Keratinocyte (primary cell): ENCODE measurements around the gene RAB3IL1. TPM values are rescaled to one million over a fixed set of nuclear protein-coding genes. Genes with fewer than 3 reads are reported as not detected.

Experiments
- DNase-seq: peaks from one replicate; pipeline ENCODE4 v3.0.0-alpha.2; 2011; ENCODE audit warnings: low read depth, missing footprints, low spot score
- FAIRE-seq: peaks from 2 replicates; lab custom pipeline; 2011; peaks lifted over from hg19 to GRCh38; lab: Jason Lieb, UNC
- H2AFZ ChIP-seq: 2 replicates; pipeline ENCODE4 v1.6.0; 2012; ENCODE audit warnings: low read length, control low read depth, inconsistent platforms; ENCODE audit not compliant: control insufficient read depth
- H3K27ac ChIP-seq: 2 replicates; pipeline ENCODE4 v1.5.1; 2011; ENCODE audit warnings: low read length; ENCODE audit not compliant: control insufficient read depth, insufficient read depth
- H3K27me3 ChIP-seq: 3 replicates; pipeline ENCODE4 v1.6.0; 2011; ENCODE audit warnings: low read length; ENCODE audit not compliant: control insufficient read depth, insufficient read depth; ENCODE audit errors: extremely low read depth
- H3K36me3 ChIP-seq, 2 experiments: 2 replicates in 1 of 2; 3 replicates in 1 of 2; pipeline ENCODE4 v1.5.1; 2011; ENCODE audit warnings: low read length in 2 of 2, mild to moderate bottlenecking in 1 of 2; ENCODE audit not compliant: control insufficient read depth in 2 of 2, insufficient read depth in 2 of 2; ENCODE audit errors: extremely low read depth in 1 of 2
- H3K4me1 ChIP-seq: 3 replicates; pipeline ENCODE4 v1.5.1; 2011; ENCODE audit warnings: low read length; ENCODE audit not compliant: control insufficient read depth, insufficient read depth; ENCODE audit errors: extremely low read depth
- H3K4me2 ChIP-seq: 3 replicates; pipeline ENCODE4 v1.6.0; 2011; ENCODE audit warnings: low read depth, low read length; ENCODE audit not compliant: control insufficient read depth, insufficient read depth; ENCODE audit errors: extremely low read depth
- H3K4me3 ChIP-seq, 3 experiments: fragments of 200-600 bp in 1 of 3; sonication (generic) in 1 of 3; 2 replicates in 2 of 3; 3 replicates in 1 of 3; pipeline ENCODE4 v1.5.1; 2011 to 2016; ENCODE audit warnings: low read length in 3 of 3, mild to moderate bottlenecking in 3 of 3, control low read depth in 2 of 3, inconsistent platforms in 1 of 3, low read depth in 1 of 3, mixed read lengths in 1 of 3, mixed run types in 1 of 3, moderate library complexity in 1 of 3; ENCODE audit not compliant: control insufficient read depth in 2 of 3, insufficient read depth in 2 of 3; ENCODE audit errors: extremely low read depth in 1 of 3
- H3K79me2 ChIP-seq: 2 replicates; pipeline ENCODE4 v1.6.0; 2012; ENCODE audit warnings: low read length; ENCODE audit not compliant: control insufficient read depth, insufficient read depth
- H3K9ac ChIP-seq: 3 replicates; pipeline ENCODE4 v1.6.0; 2011; ENCODE audit warnings: low read length; ENCODE audit not compliant: control insufficient read depth, insufficient read depth; ENCODE audit errors: extremely low read depth
- H3K9me1 ChIP-seq: 3 replicates; pipeline ENCODE4 v1.6.0; 2011; ENCODE audit warnings: low read length; ENCODE audit not compliant: control insufficient read depth, insufficient read depth; ENCODE audit errors: extremely low read depth
- H3K9me3 ChIP-seq: 2 replicates; pipeline ENCODE4 v1.5.1; 2012; ENCODE audit warnings: low read depth, low read length; ENCODE audit not compliant: control insufficient read depth
- H4K20me1 ChIP-seq: 3 replicates; pipeline ENCODE4 v1.6.0; 2011; ENCODE audit warnings: low read length; ENCODE audit not compliant: control insufficient read depth, insufficient read depth; ENCODE audit errors: extremely low read depth
- CTCF ChIP-seq, 3 experiments: IDR thresholded peaks in 1 of 3; conservative IDR thresholded peaks in 1 of 3; optimal IDR thresholded peaks in 1 of 3; 2 replicates in 2 of 3; 3 replicates in 1 of 3; pipeline versions ENCODE3 to v1.5.1; 2011; ENCODE audit warnings: low read length in 3 of 3, mild to moderate bottlenecking in 3 of 3, moderate library complexity in 2 of 3, control low read depth in 1 of 3, inconsistent platforms in 1 of 3; ENCODE audit not compliant: insufficient read depth in 2 of 3; ENCODE audit errors: extremely low read depth in 1 of 3
- EZH2 ChIP-seq: IDR thresholded peaks from one replicate; pipeline ENCODE4 v1.6.1; 2012; ENCODE audit warnings: inconsistent platforms, mild to moderate bottlenecking, low read length, moderate library complexity
- dilution Hi-C: fragments of 300-500 bp; cut with MboI; formaldehyde crosslinking; loops from one replicate; pipeline ENCODE4 v1.7.0; 2020; ENCODE audit warnings: low sequenced_read_pairs; ENCODE audit not compliant: extremely low pct_ligation_motif_present
- polyA plus RNA-seq, 5 experiments: library from polyadenylated mRNA; depleted of rRNA in 3 of 5; stranded (reverse) in 3 of 5; stranded (forward) in 1 of 5; unstranded in 1 of 5; fragments of >200 nt; gene quantifications; 1 replicate in 1 of 5; 2 replicates in 3 of 5; 3 replicates in 1 of 5; pipeline versions ENCODE4 v1.2.1 to v1.2.3, GENCODE V29; 2011 to 2012; ENCODE audit warnings: missing spikeins in 2 of 5, low read depth in 1 of 5, low replicate concordance in 1 of 5

RAB3IL1 gene
- polyA plus RNA-seq, 1 donor (not counting 4 experiments of a cell fraction or from before 2014, with no cell fraction given) = 0.31 TPM

- dilution Hi-C loops = no loop called here
- peaks cover 4% of the 10 kb centered on the region for H3K4me1 ChIP-seq
- no peak overlapping the region for H2AFZ ChIP-seq
- H3K27me3 ChIP-seq = peaks cover 8% of the 10 kb centered on the region
- no peak overlapping the region for H3K4me2 ChIP-seq
- TF ChIP-seq EZH2 (no peak), CTCF (optimal IDR thresholded peaks at IDR 0.05 in 1 of 3, IDR thresholded peaks at IDR 0.05 in 1 of 3, conservative IDR thresholded peaks at IDR 0.05 in 1 of 3; ENCODE audit: extremely low read depth in 1 of 3, insufficient read depth in 2 of 3, low read length in 3 of 3) (no peak)
- peaks cover 1 to 2% of the 10 kb centered on the region in 2 experiments for H3K36me3 ChIP-seq
- H3K9me1 ChIP-seq = no peaks in the 10 kb centered on the region
- H3K9ac ChIP-seq = no peak overlapping the region
- no peak overlapping the region for H3K4me3 ChIP-seq
- peaks cover 2% of the 10 kb centered on the region for H4K20me1 ChIP-seq
- no peak overlapping the region for H3K27ac ChIP-seq
- no peaks in the 10 kb centered on the region for H3K79me2 ChIP-seq
- H3K9me3 ChIP-seq = no peaks in the 10 kb centered on the region
- no peak for DNase-seq
- no peak for FAIRE-seq
Observed at GRCh38 chr11:61870541-61871031, 46.8 kb downstream of the RAB3IL1 start.

GRCh38 chr11:61869708-61870451 lies 47.5 kb downstream of the RAB3IL1 start:
- Histone ChIP-seq H3K9me1 (no peaks in the 10 kb centered on the region), H3K79me2 (no peaks in the 10 kb centered on the region), H3K9me3 (no peaks in the 10 kb centered on the region), H3K4me3 (no peak overlapping the region), H3K4me1 (peaks cover 4% of the 10 kb centered on the region), H3K27me3 (peaks cover 8% of the 10 kb centered on the region), H3K9ac (no peak overlapping the region), H2AFZ (no peak overlapping the region), H3K4me2 (no peak overlapping the region), H3K36me3 (peaks cover 7 to 9% of the 10 kb centered on the region in 2 experiments), H3K27ac (no peak overlapping the region), H4K20me1 (peaks cover 2% of the 10 kb centered on the region)
- FAIRE-seq = no peak
- dilution Hi-C loops = no loop called here
- TF ChIP-seq EZH2 (no peak), CTCF (optimal IDR thresholded peaks at IDR 0.05 in 1 of 3, IDR thresholded peaks at IDR 0.05 in 1 of 3, conservative IDR thresholded peaks at IDR 0.05 in 1 of 3; ENCODE audit: extremely low read depth in 1 of 3, insufficient read depth in 2 of 3, low read length in 3 of 3) (no peak)
- no peak for DNase-seq
